H1 (cell line): ENCODE data around the gene ACYP2.

Experiments used
- CEBPB ChIP-seq: IDR thresholded peaks from 2 replicates; pipeline ENCODE4 v1.6.1; 2012; ENCODE audit warnings: low read depth, low read length
- CREB1 ChIP-seq: IDR thresholded peaks from 2 replicates; pipeline ENCODE4 v1.6.1; 2012; ENCODE audit warnings: inconsistent platforms
- EP300 ChIP-seq, 2 experiments: IDR thresholded peaks; 1 replicate in 1 of 2; 2 replicates in 1 of 2; pipeline ENCODE4 v1.6.1; 2011 to 2012; ENCODE audit warnings: low read depth in 2 of 2, low read length in 2 of 2, mild to moderate bottlenecking in 2 of 2, borderline replicate concordance in 1 of 2, inconsistent platforms in 1 of 2, moderate library complexity in 1 of 2
- EZH2 ChIP-seq: fragments of 200-600 bp; sonication (generic); IDR thresholded peaks from 2 replicates; pipeline ENCODE4 v1.7.1; 2012; ENCODE audit warnings: low read depth, mild to moderate bottlenecking, moderate library complexity, low read length, inconsistent platforms; ENCODE audit not compliant: severe bottlenecking
- POLR2A ChIP-seq, 2 experiments: IDR thresholded peaks; 1 replicate in 1 of 2; 2 replicates in 1 of 2; pipeline ENCODE4 v1.6.1; 2011; ENCODE audit warnings: low read depth in 2 of 2, low read length in 2 of 2, mild to moderate bottlenecking in 2 of 2; ENCODE audit errors: control extremely low read depth in 1 of 2
- RFX5 ChIP-seq: IDR thresholded peaks from 2 replicates; pipeline ENCODE4 v1.6.1; 2011; ENCODE audit warnings: low read depth, low read length, improper control_type of control experiment, borderline replicate concordance
- SP4 ChIP-seq: IDR thresholded peaks from 2 replicates; pipeline ENCODE4 v1.6.1; 2012; ENCODE audit warnings: low read length, inconsistent platforms
- TAF1 ChIP-seq: IDR thresholded peaks from 2 replicates; pipeline ENCODE4 v1.6.1; 2011; ENCODE audit warnings: mild to moderate bottlenecking, low read depth, low read length
- TAF7 ChIP-seq: optimal IDR thresholded peaks from 2 replicates; pipeline ENCODE3; 2011; ENCODE audit warnings: low read depth, mild to moderate bottlenecking, inconsistent platforms, low read length, moderate library complexity, borderline replicate concordance
- TEAD4 ChIP-seq: IDR thresholded peaks from 2 replicates; pipeline ENCODE4 v1.6.1; 2012; ENCODE audit warnings: low read depth, low read length, inconsistent platforms, mixed read lengths
- TF ChIP-seq, protein P1 (sequence below), 3 experiments: IDR thresholded peaks; 1 replicate in 2 of 3; 2 replicates in 1 of 3; pipeline versions ENCODE4 v1.5.1 to v1.6.1; 2011; ENCODE audit warnings: low read length in 3 of 3, mild to moderate bottlenecking in 3 of 3, inconsistent platforms in 2 of 3, low read depth in 1 of 3, moderate library complexity in 1 of 3; ENCODE audit not compliant: insufficient read depth in 1 of 3; ENCODE audit errors: control extremely low read depth in 1 of 3

DNA sequence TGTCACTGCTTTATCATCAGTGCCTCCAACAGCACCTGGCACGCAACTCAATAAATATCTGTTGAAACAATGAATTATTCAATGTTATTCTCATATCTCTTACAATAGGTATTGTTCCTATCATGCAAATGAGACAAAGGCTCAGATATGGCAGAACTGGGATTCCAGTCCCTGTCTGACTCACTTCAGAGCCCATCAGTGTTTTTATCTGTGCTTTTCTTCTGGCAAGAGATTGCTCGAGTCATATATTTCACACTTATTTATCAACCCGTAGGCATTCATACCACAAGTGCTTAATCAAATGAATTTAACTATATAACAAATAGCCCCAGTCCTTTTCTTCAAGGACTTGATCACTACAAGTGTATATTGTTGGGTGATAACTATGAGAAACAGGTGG, 217.0 kb downstream of the ACYP2 start:
- TF ChIP-seq, protein P1, sequence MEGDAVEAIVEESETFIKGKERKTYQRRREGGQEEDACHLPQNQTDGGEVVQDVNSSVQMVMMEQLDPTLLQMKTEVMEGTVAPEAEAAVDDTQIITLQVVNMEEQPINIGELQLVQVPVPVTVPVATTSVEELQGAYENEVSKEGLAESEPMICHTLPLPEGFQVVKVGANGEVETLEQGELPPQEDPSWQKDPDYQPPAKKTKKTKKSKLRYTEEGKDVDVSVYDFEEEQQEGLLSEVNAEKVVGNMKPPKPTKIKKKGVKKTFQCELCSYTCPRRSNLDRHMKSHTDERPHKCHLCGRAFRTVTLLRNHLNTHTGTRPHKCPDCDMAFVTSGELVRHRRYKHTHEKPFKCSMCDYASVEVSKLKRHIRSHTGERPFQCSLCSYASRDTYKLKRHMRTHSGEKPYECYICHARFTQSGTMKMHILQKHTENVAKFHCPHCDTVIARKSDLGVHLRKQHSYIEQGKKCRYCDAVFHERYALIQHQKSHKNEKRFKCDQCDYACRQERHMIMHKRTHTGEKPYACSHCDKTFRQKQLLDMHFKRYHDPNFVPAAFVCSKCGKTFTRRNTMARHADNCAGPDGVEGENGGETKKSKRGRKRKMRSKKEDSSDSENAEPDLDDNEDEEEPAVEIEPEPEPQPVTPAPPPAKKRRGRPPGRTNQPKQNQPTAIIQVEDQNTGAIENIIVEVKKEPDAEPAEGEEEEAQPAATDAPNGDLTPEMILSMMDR (IDR thresholded peaks at IDR 0.05; ENCODE audit: control extremely low read depth in 1 of 3, insufficient read depth in 1 of 3, low read depth in 1 of 3, low read length in 3 of 3): no peak
- TF ChIP-seq EZH2 (no peak), TAF7 (no peak), TEAD4 (no peak), CEBPB (no peak), CREB1 (no peak), RFX5 (no peak), SP4 (no peak), EP300 (IDR thresholded peaks at IDR 0.05; ENCODE audit: borderline replicate concordance in 1 of 2, low read depth in 2 of 2, low read length in 2 of 2) (no peak), POLR2A (IDR thresholded peaks at IDR 0.05; ENCODE audit: control extremely low read depth in 1 of 2, low read depth in 2 of 2, low read length in 2 of 2) (no peak), TAF1 (no peak)
